ENCODE data around the gene NBPF6.
"Not testable (repeated sequence)": the region's sequence is repeated elsewhere in the genome, so short reads cannot be mapped to it uniquely, and the experiment has no call there.

The NBPF6 gene, protein sequence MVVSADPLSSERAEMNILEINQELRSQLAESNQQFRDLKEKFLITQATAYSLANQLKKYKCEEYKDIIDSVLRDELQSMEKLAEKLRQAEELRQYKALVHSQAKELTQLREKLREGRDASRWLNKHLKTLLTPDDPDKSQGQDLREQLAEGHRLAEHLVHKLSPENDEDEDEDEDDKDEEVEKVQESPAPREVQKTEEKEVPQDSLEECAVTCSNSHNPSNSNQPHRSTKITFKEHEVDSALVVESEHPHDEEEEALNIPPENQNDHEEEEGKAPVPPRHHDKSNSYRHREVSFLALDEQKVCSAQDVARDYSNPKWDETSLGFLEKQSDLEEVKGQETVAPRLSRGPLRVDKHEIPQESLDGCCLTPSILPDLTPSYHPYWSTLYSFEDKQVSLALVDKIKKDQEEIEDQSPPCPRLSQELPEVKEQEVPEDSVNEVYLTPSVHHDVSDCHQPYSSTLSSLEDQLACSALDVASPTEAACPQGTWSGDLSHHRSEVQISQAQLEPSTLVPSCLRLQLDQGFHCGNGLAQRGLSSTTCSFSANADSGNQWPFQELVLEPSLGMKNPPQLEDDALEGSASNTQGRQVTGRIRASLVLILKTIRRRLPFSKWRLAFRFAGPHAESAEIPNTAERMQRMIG

GRCh38 chr1:108450043-108450442 lies at the start of gene NBPF6:
NBPF6 (plus strand) TSS chr1:108450343; CDS start chr1:108450602, 259 bp downstream.
- DNase-seq (ENCODE audit: low read depth in 2 of 2): not testable (repeated sequence)

- DNase-seq (ENCODE audit: low read depth in 2 of 2): not testable (repeated sequence)
Observed at GRCh38 chr1:108411098-108411833, 38.9 kb upstream of the NBPF6 start.

- not testable (repeated sequence) for DNase-seq (ENCODE audit: low read depth in 2 of 2)
Observed at GRCh38 chr1:108420129-108420528, 30.0 kb upstream of the NBPF6 start.

DNA sequence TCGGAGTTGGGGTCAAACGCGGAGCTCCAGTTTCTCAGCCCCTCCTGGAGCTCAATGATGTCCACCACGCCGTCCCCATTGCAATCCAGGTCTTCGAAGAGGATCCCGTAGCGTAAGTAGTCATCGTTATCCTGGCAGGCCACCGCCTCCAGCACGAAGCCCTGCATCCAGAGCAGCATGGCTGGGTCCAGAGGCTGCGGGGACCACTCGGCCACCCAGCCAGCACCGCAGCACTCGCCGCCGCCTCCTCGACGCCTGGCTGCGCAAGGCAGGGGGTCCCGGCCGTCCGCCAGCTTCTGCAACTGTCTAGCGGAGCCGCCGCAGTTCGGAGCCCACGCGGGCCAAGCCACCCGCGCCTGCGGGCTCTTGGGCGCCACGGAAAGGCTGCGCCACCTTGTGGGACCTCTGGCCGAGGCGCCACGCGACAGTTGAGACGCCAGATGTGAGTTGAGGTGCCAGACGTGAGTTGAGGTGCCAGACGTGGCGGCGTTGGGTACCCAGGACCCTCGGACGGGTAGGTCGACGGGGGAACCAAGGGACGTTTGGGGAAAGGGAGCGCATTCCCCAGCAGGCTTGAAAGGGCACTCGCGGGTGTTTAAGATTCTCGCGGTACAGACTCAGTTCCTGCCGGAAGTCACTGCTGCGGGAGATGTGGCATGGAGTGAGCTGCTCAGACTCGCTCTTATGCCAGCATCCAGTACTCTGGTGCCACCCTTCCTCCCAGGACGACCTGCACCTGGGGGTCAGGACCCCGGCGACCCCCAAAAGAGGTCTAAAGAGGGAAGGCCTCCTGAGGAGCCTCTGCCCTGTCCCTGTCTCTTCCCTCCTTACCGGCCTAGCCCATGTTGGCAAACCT lies 28.9 kb upstream of the NBPF6 start:
- DNase-seq (ENCODE audit: low read depth in 2 of 2): not testable (repeated sequence)

- DNase-seq (ENCODE audit: low read depth in 2 of 2): not testable (repeated sequence)
Observed at GRCh38 chr1:108426877-108427276, 23.3 kb upstream of the NBPF6 start.

DNA sequence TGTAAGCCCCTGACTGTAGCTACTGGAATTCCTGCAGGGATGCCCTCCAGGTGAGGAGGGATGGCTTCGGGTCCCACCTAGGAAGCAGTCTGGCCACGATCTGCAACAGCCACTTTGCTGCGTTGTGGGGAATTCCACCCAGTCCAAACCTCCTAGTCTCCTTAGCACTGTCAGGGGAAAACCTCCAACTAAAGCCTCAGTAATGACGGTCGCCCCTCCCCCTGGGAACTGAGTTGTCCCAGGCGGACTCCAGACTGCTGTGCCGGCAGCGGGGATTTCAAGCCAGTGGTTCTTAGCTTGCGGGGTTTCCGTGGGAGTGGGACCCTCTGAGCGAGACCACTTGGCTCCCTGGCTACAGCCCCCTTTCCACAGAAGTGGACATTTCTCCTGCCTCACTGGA lies 18.1 kb upstream of the NBPF6 start:
- DNase-seq (ENCODE audit: low read depth in 2 of 2): not testable (repeated sequence)

DNA sequence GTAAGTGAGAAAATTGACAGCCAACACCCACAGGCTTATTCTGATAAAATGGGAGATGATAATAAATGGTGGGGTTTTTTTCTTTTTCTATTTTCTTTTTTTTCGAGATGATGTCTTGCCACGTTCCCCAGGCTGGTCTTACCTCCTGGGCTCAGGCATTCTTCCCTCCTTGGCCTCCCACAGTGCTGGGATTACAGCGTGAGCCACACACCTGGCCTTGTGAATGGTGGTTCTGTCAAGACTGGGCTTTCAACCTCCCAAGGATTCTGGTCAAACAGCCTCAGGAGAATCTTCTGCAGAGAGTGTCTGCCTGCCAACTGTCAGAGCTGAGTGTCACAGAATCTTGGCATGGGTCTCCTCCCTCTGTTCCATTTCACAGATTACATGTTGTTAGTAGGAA lies 16.7 kb upstream of the NBPF6 start:
- not testable (repeated sequence) for DNase-seq (ENCODE audit: low read depth in 2 of 2)

- not testable (repeated sequence) for DNase-seq (ENCODE audit: low read depth in 2 of 2)
Observed at GRCh38 chr1:108438536-108438935, 11.6 kb upstream of the NBPF6 start.

DNA sequence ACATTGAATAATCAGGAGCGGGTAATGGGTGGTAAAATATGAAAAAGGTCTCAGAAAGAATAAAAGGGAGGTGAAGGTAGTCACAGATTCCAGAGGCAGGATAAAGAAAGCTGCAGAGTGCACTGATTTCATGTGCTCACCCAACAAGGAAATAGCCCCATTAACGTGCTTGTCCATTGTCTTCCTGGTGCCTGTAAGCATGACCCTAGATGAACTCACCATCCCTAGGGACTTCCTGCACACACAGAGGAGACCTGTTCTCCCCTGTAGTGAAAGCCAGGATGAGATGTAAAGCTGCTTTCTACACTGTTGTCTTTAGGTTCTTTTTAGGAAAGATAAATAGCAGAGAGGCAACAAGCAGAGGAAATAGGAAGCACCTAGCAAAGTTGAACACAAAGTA lies 4.4 kb downstream of the NBPF6 start:
- not testable (repeated sequence) for DNase-seq (ENCODE audit: low read depth in 2 of 2)

DNA sequence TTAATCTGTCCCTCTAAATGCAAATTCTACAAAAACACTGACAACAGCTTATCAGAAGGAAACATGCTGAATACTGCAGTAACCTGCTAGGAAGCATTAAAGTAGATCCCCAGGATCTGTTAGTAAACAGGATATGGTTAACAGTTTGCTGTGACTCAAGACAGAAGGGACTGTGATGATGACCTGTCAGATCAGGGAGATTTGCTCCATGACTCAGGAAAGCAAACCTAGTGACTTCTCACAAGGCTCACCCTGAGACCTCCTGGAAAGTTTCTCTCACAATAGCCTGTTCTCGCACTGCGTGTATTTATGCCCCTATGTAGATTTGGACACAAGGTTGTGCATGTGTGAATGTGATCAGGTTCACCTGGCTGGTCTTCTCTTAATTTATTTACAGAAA lies 8.5 kb downstream of the NBPF6 start:
- DNase-seq (ENCODE audit: low read depth in 2 of 2): not testable (repeated sequence)

GRCh38 chr1:108461758-108462157 lies 11.6 kb downstream of the NBPF6 start:
- not testable (repeated sequence) for DNase-seq (ENCODE audit: low read depth in 2 of 2)

GRCh38 chr1:108463962-108464361 lies 13.8 kb downstream of the NBPF6 start:
- not testable (repeated sequence) for DNase-seq (ENCODE audit: low read depth in 2 of 2)

DNA sequence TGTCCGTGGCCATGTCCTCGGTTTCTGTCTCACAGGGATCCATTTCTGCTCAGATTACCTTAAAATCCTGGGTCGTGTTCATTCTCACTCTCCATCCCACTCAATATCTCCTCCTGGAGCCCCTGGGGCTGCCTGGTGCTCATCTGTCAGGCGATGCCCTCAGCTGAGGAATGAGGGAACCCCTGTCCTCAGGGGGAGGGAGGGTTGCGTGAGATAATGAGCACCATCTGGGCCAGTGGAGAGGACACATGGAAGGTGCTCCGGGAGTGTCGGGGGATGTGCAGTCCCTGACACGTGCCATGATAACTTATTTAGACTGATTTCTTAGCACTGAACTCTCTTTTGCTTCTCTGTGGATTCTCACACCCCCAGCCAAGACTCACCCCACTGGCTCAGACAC lies 16.0 kb downstream of the NBPF6 start:
- not testable (repeated sequence) for DNase-seq (ENCODE audit: low read depth in 2 of 2)

- DNase-seq (ENCODE audit: low read depth in 2 of 2): not testable (repeated sequence)
Observed at GRCh38 chr1:108467155-108467554, 17.0 kb downstream of the NBPF6 start.

- DNase-seq (ENCODE audit: low read depth in 2 of 2): not testable (repeated sequence)
Observed at GRCh38 chr1:108470750-108471149, 20.6 kb downstream of the NBPF6 start.

- DNase-seq (ENCODE audit: low read depth in 2 of 2): not testable (repeated sequence)
Observed at GRCh38 chr1:108474516-108474915, 24.4 kb downstream of the NBPF6 start.

- no peak for DNase-seq (ENCODE audit: low read depth in 2 of 2)
Observed at GRCh38 chr1:108478429-108479015, 28.4 kb downstream of the NBPF6 start.

DNA sequence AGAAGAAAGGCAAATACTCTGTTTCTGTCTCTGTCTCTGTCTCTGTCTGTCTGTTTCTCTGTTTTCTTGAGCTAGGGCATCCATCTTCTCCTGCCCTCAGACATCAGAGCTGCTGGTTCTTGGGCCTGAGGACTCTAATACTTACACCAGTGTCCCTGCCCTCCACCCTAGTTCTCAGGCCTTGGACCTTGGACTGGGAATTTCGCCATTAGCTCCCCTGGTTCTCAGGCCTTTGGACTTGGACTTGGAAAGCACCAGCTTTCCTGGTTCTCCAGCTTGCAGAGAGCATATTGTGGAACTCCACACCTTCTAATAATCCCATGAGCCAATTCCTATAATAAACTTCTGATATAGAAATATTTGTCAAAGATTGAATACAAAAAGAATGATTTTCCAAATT lies 32.6 kb downstream of the NBPF6 start:
- DNase-seq (ENCODE audit: low read depth in 2 of 2): no peak

DNA sequence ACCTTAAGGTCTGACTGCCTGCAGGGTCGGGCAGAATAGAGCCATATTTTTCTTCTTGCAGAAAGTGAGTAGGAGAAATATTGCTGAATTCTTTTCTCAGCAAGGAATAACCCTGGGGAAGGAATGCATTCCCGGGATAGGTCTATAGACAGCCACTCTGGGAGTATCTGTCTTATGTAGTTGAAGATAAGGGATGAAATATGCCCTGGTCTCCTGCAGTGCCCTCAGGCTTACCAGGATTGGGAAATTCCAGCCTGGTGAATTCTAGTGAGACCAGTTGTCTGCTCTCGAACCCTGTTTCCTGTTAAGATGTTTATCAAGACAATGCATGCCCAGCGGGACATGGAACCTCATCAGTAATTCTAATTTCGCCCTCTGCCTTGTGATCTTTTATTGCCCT lies 35.8 kb downstream of the NBPF6 start:
- DNase-seq (ENCODE audit: low read depth in 2 of 2): not testable (repeated sequence)

- not testable (repeated sequence) for DNase-seq (ENCODE audit: low read depth in 2 of 2)
Observed at GRCh38 chr1:108486707-108487106, 36.6 kb downstream of the NBPF6 start.

GRCh38 chr1:108495008-108495407 lies 44.9 kb downstream of the NBPF6 start:
- not testable (repeated sequence) for DNase-seq (ENCODE audit: low read depth in 2 of 2)

Data from fibroblast of skin of left quadriceps (primary cell).